Body of pancreas (tissue), 4 donors: Measurements from ENCODE around the gene DDA1. TPM values are rescaled to one million over a fixed set of nuclear protein-coding genes. Genes with fewer than 3 reads are reported as not detected.

Experiments used
- ATAC-seq: fragments of 150-250 bp; one replicate; pipeline ENCODE4 v1.9.1; 2016
- DNase-seq, 4 donors: peaks; one replicate each; pipeline ENCODE4 v3.0.0-alpha.2; 2019
- H3K27ac ChIP-seq, 4 donors: fragments of 200-600 bp; sonication (generic); 1 replicate in 3 of 4; 2 replicates in 1 of 4; pipeline versions ENCODE4 v1.5.1 to v1.6.1; 2016 to 2019; ENCODE audit warnings: mild to moderate bottlenecking in 1 of 4, mixed read lengths in 1 of 4, moderate library complexity in 1 of 4
- H3K27me3 ChIP-seq, 2 donors: fragments of 200-600 bp; sonication (generic); one replicate each; pipeline ENCODE4 v1.6.0; 2016; ENCODE audit warnings: mild to moderate bottlenecking in 1 of 2
- H3K36me3 ChIP-seq, 2 donors: fragments of 200-600 bp; sonication (generic); replicated peaks in 1 of 2; 2 replicates each; pipeline ENCODE4 v1.5.1; 2016; ENCODE audit warnings: low read depth in 2 of 2; ENCODE audit not compliant: insufficient read depth in 1 of 2
- H3K4me1 ChIP-seq: fragments of 200-600 bp; sonication (generic); one replicate; pipeline ENCODE4 v1.6.0; 2016
- H3K4me3 ChIP-seq, 2 donors: fragments of 200-600 bp; sonication (generic); 1 replicate in 1 of 2; 2 replicates in 1 of 2; pipeline ENCODE4 v1.5.1; 2016 to 2019
- H3K9me3 ChIP-seq, 3 donors: fragments of 200-600 bp; sonication (generic); 1 replicate in 2 of 3; 2 replicates in 1 of 3; pipeline ENCODE4 v1.5.1; 2016
- POLR2A ChIP-seq, 3 donors: fragments of 450-650 bp; IDR thresholded peaks; one replicate each; pipeline ENCODE4 v1.6.1; 2016; ENCODE audit warnings: antibody characterized with exemption in 3 of 3, mild to moderate bottlenecking in 2 of 3
- WGBS, 2 donors: methylation state at CpG; one replicate each; pipeline ENCODE4 v1.1.5; 2017; 5-methylcytosine and 5-hydroxymethylcytosine counted together
- intact Hi-C: fragments of 100-400 bp; cut with DNase I; formaldehyde crosslinking; loops from one replicate; pipeline ENCODE4 v1.15.1; 2023
- total RNA-seq, 2 donors: library from RNA; depleted of rRNA; stranded (reverse); fragments of >200 nt; gene quantifications; one replicate each; pipeline ENCODE4 v1.1.0, GENCODE V29; 2016
- TF ChIP-seq, protein P1 (sequence below), 7 experiments: fragments of 450-650 bp in 4 of 7; fragments of 200-600 bp in 3 of 7; sonication (generic) in 3 of 7; IDR thresholded peaks; one replicate each; pipeline ENCODE4 v1.5.1; 2016 to 2019; ENCODE audit warnings: antibody characterized with exemption in 7 of 7

The DDA1 gene
- total RNA-seq, 2 donors from 2014 or later, result 3.3 to 6.2 TPM

DNA sequence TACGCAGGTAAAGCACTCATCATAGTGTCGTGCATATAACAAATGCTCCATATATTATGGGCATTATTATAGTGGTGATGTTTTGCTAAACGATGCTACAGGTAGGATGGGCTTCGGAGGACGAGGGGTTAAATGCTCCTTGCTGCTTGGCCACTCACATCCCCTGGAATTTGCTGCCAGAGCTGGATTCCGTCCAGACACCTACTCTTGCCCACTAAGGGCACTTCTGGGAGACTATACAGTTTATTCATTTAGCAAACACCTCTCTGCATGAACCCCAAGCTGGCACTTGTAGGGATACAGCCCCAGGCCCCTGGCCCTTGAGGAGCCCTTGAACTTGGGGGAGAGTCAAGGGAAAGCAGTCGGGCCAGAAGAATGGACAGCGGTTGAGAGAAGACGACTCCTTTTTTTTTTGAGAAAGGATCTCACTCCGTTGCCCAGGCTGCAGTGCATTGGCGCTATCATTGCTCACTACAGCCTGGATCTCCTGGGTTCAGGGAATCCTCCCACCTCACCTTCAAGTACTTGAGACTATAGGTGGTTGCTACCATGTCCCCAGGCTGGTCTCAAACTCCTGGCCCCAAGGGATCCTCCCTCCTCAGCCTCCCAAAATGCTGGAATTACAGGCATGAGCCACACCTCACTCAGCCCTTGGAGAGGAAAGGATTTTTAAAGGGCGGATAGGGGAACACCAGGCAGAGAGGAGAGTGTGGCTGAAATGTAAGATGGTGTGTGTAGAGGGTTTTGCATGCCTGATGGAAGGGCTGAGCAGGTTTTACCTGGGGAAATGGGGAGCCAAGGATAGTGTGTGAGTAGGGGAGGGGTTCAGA lies 4.8 kb upstream of the DDA1 start:
- Histone ChIP-seq H3K9me3 (no peaks in the 10 kb centered on the region), H3K4me3 (no peak overlapping the region), H3K4me1 (peaks cover 48% of the 10 kb centered on the region), H3K36me3 (no peaks in the 10 kb centered on the region), H3K27ac (peak overlapping the region; percentile 42 to 95 (median 82)), H3K27me3 (no peaks in the 10 kb centered on the region)
- ATAC-seq, result no peak
- TF ChIP-seq POLR2A (IDR thresholded peaks at IDR 0.05), result no peak
- TF ChIP-seq, protein P1, sequence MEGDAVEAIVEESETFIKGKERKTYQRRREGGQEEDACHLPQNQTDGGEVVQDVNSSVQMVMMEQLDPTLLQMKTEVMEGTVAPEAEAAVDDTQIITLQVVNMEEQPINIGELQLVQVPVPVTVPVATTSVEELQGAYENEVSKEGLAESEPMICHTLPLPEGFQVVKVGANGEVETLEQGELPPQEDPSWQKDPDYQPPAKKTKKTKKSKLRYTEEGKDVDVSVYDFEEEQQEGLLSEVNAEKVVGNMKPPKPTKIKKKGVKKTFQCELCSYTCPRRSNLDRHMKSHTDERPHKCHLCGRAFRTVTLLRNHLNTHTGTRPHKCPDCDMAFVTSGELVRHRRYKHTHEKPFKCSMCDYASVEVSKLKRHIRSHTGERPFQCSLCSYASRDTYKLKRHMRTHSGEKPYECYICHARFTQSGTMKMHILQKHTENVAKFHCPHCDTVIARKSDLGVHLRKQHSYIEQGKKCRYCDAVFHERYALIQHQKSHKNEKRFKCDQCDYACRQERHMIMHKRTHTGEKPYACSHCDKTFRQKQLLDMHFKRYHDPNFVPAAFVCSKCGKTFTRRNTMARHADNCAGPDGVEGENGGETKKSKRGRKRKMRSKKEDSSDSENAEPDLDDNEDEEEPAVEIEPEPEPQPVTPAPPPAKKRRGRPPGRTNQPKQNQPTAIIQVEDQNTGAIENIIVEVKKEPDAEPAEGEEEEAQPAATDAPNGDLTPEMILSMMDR (IDR thresholded peaks at IDR 0.05), result no peak
- intact Hi-C loops, result no loop called here
- peak in 1 of 4 donors; percentile 21 for DNase-seq
- WGBS, 2 donors, result 61% methylated on average over 11 to 12 of the region's 12 CpGs

- no peak for ATAC-seq
- H3K9me3 ChIP-seq, result no peaks in the 10 kb centered on the region
- H3K27me3 ChIP-seq, result no peaks in the 10 kb centered on the region
- H3K4me3 ChIP-seq, result no peak overlapping the region
- peaks cover 53% of the 10 kb centered on the region for H3K4me1 ChIP-seq
- DNase-seq, result no peak
- H3K36me3 ChIP-seq, result no peaks in the 10 kb centered on the region
- 0 to 1% methylated on average over 6 to 7 of the region's 7 CpGs for WGBS, 2 donors
- peak overlapping the region; percentile 42 to 95 (median 82) for H3K27ac ChIP-seq
- TF ChIP-seq POLR2A (IDR thresholded peaks at IDR 0.05), result no peak
- TF ChIP-seq, protein P1 (IDR thresholded peaks at IDR 0.05), result no peak
- intact Hi-C loops, result no loop called here
These were observed 4.2 kb upstream of the DDA1 start for GRCh38 chr19:17305216-17305516.

DNA sequence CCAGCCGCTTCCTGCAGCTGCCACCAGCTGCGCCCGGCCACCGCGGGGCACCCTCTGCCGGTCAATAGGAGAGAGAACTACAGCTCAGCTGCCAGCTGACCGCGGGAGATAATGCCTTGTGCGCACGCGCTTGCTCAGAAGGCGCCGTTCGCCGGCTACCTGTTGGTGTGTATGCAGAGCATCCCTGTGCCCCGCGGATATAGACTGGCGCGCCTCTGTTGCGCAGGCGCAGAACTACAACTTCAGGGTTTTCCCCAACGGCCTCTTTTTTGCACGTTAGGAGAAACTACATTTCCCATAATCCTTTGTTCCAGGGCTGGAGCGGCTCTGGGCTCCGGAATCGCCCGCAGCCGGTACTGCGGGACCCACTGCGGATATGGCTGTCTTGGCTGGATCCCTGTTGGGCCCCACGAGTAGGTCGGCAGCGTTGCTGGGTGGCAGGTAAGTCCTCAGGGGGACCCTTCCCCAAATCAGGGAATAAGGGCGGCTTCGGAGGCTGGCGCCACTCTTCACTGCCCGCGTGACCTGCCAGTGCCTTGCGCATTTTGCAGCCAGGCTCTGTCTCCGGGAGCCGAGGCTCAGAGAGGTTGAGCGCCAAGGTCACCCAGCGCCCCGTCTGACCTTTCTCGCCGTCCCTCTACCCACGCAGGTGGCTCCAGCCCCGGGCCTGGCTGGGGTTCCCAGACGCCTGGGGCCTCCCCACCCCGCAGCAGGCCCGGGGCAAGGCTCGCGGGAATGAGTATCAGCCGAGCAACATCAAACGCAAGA lies 3.7 kb upstream of the DDA1 start, which contains the start of gene MRPL34:
Gene MRPL34, plus strand, starts transcription at position 356 of the 768 bp plus-strand sequence. Its CDS starts 21 bp downstream, at position 377.
- intact Hi-C loops, result no loop called here
- peaks cover 58% of the 10 kb centered on the region for H3K4me1 ChIP-seq
- DNase-seq, result peak; percentile 98 to 99 (median 99)
- TF ChIP-seq POLR2A (IDR thresholded peaks at IDR 0.05), result peak in 2 of 3 donors; percentile 76 to 79
- TF ChIP-seq, protein P1 (IDR thresholded peaks at IDR 0.05), result peak; percentile 64 to 98 (median 97)
- H3K9me3 ChIP-seq, result no peaks in the 10 kb centered on the region
- H3K36me3 ChIP-seq, result no peaks in the 10 kb centered on the region
- 0 to 1% methylated on average over 18 to 55 of the region's 55 CpGs for WGBS, 2 donors
- H3K4me3 ChIP-seq, result peak within 1 kb of the TSS; percentile 53 to 67
- H3K27me3 ChIP-seq, result no peaks in the 10 kb centered on the region
- H3K27ac ChIP-seq, result peak within 1 kb of the TSS; percentile 63 to 95 (median 82)
- ATAC-seq, result peak; percentile 83

DNA sequence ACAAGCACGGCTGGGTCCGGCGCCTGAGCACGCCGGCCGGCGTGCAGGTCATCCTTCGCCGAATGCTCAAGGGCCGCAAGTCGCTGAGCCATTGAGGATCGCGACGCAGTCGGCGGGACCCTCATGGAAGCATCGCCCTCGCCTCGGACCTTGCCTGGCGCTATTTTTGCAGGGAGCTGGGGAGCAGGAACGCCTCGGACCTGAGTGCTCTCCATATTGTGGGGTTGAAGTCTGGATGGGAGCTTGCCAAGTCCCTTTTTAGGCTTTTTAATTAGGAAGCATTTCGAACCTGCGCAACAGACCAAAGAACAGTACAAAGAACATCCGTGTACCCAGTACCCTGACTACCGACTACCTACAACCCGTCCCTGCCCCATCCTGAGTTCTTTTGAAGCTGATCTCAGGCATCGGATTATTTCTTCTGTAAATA lies 3.1 kb upstream of the DDA1 start:
- no peaks in the 10 kb centered on the region for H3K36me3 ChIP-seq
- H3K4me3 ChIP-seq, result peak overlapping the region; percentile 53 to 67
- H3K27me3 ChIP-seq, result no peaks in the 10 kb centered on the region
- 6 to 13% methylated on average over 11 to 28 of the region's 28 CpGs for WGBS, 2 donors
- H3K4me1 ChIP-seq, result peaks cover 61% of the 10 kb centered on the region
- intact Hi-C loops, result no loop called here
- ATAC-seq, result no peak
- TF ChIP-seq, protein P1 (IDR thresholded peaks at IDR 0.05), result no peak
- no peak for TF ChIP-seq POLR2A (IDR thresholded peaks at IDR 0.05)
- DNase-seq, result no peak
- peak overlapping the region; percentile 63 to 95 (median 82) for H3K27ac ChIP-seq
- H3K9me3 ChIP-seq, result no peaks in the 10 kb centered on the region
